NCI-H2081 (cell line): Measurements from ENCODE around the gene MYO3B.
A peak's percentile ranks its signal among the peaks of the same experiment; 100 is the strongest.

Experiments
- DNase-seq, 2 experiments: peaks; one replicate each; lab custom pipeline; 2025; lab: John Stamatoyannopoulos, UW

MYO3B gene

GRCh38 chr2:170235860-170236679, 58.1 kb downstream of the MYO3B start:
- DNase-seq, result peak; percentile 71 to 88

- DNase-seq, result peak; percentile 71 to 82
These were observed 58.7 kb downstream of the MYO3B start for GRCh38 chr2:170236680-170237047.

GRCh38 chr2:170237572-170238120, 59.7 kb downstream of the MYO3B start:
- DNase-seq, result peak in 1 of 2 experiments; percentile 6

DNA sequence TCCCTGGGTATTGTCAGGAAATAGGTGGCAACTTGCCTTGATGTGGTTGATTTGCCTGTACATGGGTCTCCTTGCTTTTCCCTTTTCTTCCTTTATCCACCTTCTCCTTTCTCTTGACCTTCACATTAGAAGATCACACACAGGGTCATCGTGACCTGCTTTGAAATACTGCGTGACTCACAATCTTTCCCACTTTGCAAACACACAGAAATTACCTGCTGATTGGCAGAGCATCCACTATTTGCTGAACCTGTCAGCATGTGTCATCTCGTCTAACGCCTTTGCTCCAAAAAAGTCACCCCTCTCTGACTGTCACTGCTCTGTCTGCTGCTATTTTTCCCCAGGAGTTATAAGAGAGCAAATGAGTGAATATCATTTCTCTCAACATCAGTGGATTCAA, 60.8 kb downstream of the MYO3B start:
- DNase-seq, result peak in 1 of 2 experiments; percentile 55

GRCh38 chr2:170240629-170241028, 62.7 kb downstream of the MYO3B start:
- no peak for DNase-seq

DNA sequence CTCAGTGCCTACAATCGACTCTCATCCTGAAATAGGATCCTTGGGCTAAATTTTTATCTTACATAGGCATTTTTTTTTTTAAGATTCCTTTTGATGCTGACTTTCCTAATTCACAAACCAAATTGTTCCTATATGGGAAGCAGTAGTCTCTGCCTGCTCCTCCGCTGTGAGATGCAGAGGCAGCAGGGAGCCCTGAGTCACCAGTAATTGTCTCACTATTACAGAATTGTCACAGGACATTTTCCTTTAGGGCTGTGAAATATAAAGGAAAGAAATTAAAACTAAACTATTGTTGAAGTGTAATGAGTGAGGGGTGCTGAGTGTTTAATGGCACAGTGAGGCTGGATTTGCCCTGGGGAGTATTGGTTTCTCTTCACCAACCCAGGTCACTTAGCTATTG, 63.8 kb downstream of the MYO3B start:
- no peak for DNase-seq

DNA sequence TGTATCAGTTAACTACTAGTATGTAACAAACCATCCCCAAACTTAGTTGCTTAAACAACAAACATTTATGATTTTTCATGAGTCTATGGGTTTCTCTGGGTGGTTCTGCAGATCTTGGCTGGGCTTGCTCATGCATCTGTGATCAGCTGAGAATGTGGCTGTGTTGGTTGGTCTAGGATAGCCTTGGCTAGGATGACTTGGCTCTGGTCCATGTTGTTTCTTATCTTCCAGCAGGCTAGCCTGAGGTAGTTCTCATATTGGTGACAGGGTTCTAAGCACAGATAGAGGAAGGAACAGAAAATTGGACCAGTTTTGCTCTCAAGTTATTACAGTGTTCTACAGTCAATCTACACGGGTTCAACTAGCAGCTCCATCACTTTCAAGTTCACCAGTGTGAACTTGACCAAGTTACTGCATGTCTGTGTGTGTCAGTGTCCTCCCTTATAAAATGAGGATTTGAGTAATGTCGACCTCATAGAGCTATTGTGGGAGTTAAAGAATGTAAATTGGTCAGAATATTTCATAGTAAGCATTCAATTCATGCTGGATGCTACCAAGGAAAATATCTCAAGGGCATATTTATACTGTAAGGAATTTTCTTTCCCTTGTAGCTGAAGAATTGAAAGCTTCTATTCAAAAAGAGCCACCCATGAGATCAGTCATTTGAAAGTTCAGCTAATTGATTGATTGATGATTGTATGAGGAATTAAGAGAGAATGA, 65.3 kb downstream of the MYO3B start:
- no peak for DNase-seq

- no peak for DNase-seq
These were observed 66.0 kb downstream of the MYO3B start for GRCh38 chr2:170243898-170244297.

DNA sequence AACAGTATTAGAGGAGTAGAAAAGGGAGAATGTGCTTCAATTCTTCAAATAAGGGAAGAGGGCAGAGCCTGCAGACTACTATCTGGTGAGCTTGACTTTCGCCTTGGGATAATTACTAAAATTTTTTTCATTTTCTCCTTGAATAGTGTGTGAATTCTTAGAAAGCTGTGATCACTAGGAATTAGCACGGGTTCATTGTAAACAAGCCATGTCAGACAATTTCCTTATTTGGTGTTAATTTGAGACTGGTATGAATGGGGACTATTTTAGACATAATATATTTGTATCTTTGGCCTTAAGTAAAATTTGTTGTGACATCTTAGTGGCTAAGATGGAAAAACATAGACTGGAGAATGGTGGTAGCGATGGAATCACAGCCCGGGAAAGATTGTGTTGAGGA, 66.6 kb downstream of the MYO3B start:
- no peak for DNase-seq

DNA sequence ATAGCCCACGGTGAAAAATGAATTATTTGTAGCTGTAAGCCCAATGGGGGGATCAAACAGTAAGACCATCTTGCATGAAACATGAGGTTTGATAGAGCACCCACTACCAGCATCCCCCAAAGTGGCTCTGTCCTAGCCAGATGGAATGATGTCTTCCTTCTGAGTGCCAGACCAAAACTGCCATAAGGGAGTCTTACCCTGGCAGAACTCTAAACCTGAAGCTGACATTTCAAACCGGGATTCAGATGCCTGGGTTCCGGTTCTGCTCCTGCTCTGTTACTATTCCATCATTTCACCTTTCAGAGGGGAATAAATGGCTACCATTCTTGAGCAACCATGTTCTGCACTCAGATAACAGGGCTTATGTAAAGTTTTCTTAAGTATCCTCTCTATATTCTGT, 67.4 kb downstream of the MYO3B start:
- no peak for DNase-seq

- DNase-seq, result no peak
These were observed 69.4 kb downstream of the MYO3B start for GRCh38 chr2:170247333-170247732.

- DNase-seq, result no peak
These were observed 70.0 kb downstream of the MYO3B start for GRCh38 chr2:170247882-170248393.

DNA sequence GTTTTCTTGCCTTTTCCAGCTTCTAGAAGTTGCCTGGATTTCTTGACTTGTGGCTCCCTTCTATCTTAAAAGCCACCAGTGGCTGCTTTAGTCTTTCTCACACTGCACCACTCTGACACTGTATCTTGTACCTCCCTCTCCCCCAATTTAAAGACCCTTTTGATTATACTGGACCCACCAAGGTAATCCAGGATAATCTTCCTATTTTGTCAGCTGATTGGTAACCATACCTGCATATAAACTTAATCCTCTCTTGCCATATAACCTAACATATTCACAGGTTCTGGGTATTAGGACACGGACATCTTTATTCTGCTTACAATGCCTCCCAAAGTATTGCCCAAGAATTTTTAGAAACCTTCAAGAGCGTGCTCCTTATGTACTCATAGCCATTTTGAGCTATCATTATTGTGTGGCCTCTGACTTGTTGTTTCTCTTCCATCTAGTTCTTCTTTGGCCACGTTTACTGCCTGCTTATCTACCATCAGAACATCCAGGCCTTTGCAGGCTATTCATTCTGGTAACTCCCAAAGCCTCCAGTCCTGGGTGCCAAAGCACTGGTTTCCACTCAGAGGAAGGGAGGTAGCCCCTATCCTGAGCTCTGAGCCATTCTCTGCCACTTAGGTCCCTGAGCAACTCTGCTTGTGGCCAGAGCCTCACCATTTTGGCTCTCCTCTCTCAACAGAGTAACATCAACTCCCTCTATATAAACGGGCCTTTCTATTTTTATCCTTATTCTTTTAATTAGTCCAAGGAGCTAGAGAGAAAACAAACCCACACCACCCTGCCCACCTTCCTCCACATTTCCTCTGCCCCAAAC, 70.8 kb downstream of the MYO3B start:
- DNase-seq, result no peak

GRCh38 chr2:170249761-170250160, 71.8 kb downstream of the MYO3B start:
- no peak for DNase-seq

- no peak for DNase-seq
These were observed 72.6 kb downstream of the MYO3B start for GRCh38 chr2:170250584-170250983.

- no peak for DNase-seq
These were observed 74.5 kb downstream of the MYO3B start for GRCh38 chr2:170252414-170252813.

DNA sequence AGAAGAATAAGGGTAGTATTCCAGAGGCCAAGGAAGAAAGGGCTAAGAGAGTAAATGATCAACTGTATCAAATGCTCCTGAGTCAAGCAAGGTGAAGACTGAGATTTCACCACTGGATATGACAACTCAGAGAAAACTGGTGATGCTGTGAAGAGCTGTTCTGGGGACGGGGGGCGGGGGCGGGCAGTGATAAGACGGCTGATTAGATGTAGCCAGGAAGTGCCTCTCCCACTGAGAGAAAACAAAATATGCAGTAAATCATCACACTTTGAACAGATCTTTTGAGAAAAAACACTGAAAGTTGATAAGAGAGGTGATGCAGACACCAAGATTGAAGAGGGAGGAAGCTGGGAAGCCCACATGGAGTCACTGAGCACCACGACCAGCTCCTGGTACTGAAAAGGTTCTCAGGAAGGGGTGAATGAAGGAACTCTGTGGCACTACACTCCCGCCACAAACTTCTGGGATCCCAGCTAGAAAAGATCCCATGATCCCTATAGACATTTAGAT, 75.8 kb downstream of the MYO3B start:
- no peak for DNase-seq

DNA sequence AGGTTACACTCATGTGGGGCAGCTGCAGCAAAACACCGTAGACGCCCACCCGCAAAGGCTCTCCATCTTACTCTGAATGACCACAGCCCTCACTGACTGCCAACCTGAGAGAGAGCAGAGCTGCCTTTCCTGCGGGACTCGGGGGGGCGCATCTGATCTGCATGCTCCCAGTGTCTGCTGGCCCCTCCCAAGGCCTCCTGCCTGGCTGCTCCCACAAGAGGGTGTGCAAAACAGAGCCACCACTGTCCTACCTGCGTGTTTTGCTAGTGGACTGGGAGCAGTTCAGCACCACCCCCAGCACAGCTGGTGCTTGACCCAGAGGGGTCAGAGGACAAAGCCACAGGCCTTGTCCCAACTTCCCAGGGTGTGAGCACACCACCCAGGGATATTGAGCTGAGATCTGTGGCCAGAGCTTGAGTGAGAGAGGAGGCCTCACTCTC, 76.4 kb downstream of the MYO3B start:
- no peak for DNase-seq

GRCh38 chr2:170255137-170255536, 77.2 kb downstream of the MYO3B start:
- no peak for DNase-seq

GRCh38 chr2:170255971-170256370, 78.0 kb downstream of the MYO3B start:
- no peak for DNase-seq

- DNase-seq, result no peak
These were observed 80.4 kb downstream of the MYO3B start for GRCh38 chr2:170258382-170258781.

- no peak for DNase-seq
These were observed 82.2 kb downstream of the MYO3B start for GRCh38 chr2:170260188-170260587.
